Trophoblast cell (in vitro differentiated cells and primary cell): Measurements from ENCODE around the gene CDK3.
"Not testable (repeated sequence)": the region's sequence is repeated elsewhere in the genome, so short reads cannot be mapped to it uniquely, and the experiment has no call there.

Experiments used
- DNase-seq, 2 donors: peaks; one replicate each; pipeline ENCODE4 v3.0.0-alpha.2; 2016
- H2AFZ ChIP-seq: 2 replicates; pipeline ENCODE4 v1.6.1; 2013; ENCODE audit warnings: low read length, moderate library complexity, mild to moderate bottlenecking; ENCODE audit not compliant: insufficient read depth, poor library complexity
- H2AK5ac ChIP-seq: 2 replicates; pipeline ENCODE4 v1.6.1; 2013; ENCODE audit warnings: mild to moderate bottlenecking, low read length
- H2BK120ac ChIP-seq: 2 replicates; pipeline ENCODE4 v1.6.1; 2013; ENCODE audit warnings: low read length, mild to moderate bottlenecking, moderate library complexity; ENCODE audit not compliant: insufficient read depth, poor library complexity
- H2BK12ac ChIP-seq: 2 replicates; pipeline ENCODE4 v1.6.1; 2013; ENCODE audit warnings: mild to moderate bottlenecking, low read length, moderate library complexity
- H2BK5ac ChIP-seq: 2 replicates; pipeline ENCODE4 v1.6.1; 2013; ENCODE audit warnings: low read length, low read depth, moderate library complexity, mild to moderate bottlenecking; ENCODE audit not compliant: poor library complexity
- H3K14ac ChIP-seq: 2 replicates; pipeline ENCODE4 v1.6.1; 2013; ENCODE audit warnings: mild to moderate bottlenecking, low read length
- H3K18ac ChIP-seq: 2 replicates; pipeline ENCODE4 v1.6.1; 2013; ENCODE audit warnings: mild to moderate bottlenecking, low read length
- H3K23ac ChIP-seq: 2 replicates; pipeline ENCODE4 v1.6.1; 2013; ENCODE audit warnings: low read length
- H3K27ac ChIP-seq: 2 replicates; pipeline ENCODE4 v1.5.1; 2013; ENCODE audit warnings: low read depth, mild to moderate bottlenecking, inconsistent platforms, low read length, moderate library complexity
- H3K27me3 ChIP-seq: 2 replicates; pipeline ENCODE4 v1.6.1; 2013; ENCODE audit warnings: inconsistent platforms, mild to moderate bottlenecking, low read length, moderate library complexity; ENCODE audit not compliant: insufficient read depth
- H3K36me3 ChIP-seq, 2 experiments: 1 replicate in 1 of 2; 2 replicates in 1 of 2; pipeline ENCODE4 v1.6.1; 2013; ENCODE audit warnings: low read length in 2 of 2, mild to moderate bottlenecking in 2 of 2, moderate library complexity in 1 of 2; ENCODE audit not compliant: insufficient read depth in 2 of 2, control insufficient read depth in 1 of 2
- H3K4ac ChIP-seq: 2 replicates; pipeline ENCODE4 v1.6.1; 2013; ENCODE audit warnings: low read depth, mild to moderate bottlenecking, low read length, moderate library complexity
- H3K4me1 ChIP-seq, 2 experiments: 1 replicate in 1 of 2; 2 replicates in 1 of 2; pipeline ENCODE4 v1.6.1; 2013; ENCODE audit warnings: low read length in 2 of 2, mild to moderate bottlenecking in 2 of 2, moderate library complexity in 1 of 2; ENCODE audit not compliant: insufficient read depth in 2 of 2, control insufficient read depth in 1 of 2
- H3K4me2 ChIP-seq: 2 replicates; pipeline ENCODE4 v1.6.1; 2013; ENCODE audit warnings: inconsistent platforms, mild to moderate bottlenecking, low read length, moderate library complexity
- H3K4me3 ChIP-seq: 2 replicates; pipeline ENCODE4 v1.5.1; 2013; ENCODE audit warnings: mild to moderate bottlenecking, low read depth, low read length, inconsistent platforms
- H3K79me1 ChIP-seq: one replicate; pipeline ENCODE4 v1.6.1; 2013; ENCODE audit warnings: low read length
- H3K79me2 ChIP-seq: 2 replicates; pipeline ENCODE4 v1.6.1; 2013; ENCODE audit warnings: low read length, mild to moderate bottlenecking; ENCODE audit not compliant: control insufficient read depth, insufficient read depth, poor library complexity
- H3K9ac ChIP-seq: 2 replicates; pipeline ENCODE4 v1.6.1; 2013; ENCODE audit warnings: mild to moderate bottlenecking, low read length
- H3K9me3 ChIP-seq: 2 replicates; pipeline ENCODE4 v1.6.1; 2013; ENCODE audit warnings: low read depth, mild to moderate bottlenecking, control low read depth, inconsistent platforms, low read length; ENCODE audit not compliant: insufficient read depth
- H4K12ac ChIP-seq: 2 replicates; pipeline ENCODE4 v1.6.1; 2013; ENCODE audit warnings: low read depth, mild to moderate bottlenecking, low read length, moderate library complexity
- H4K8ac ChIP-seq: 2 replicates; pipeline ENCODE4 v1.6.1; 2013; ENCODE audit warnings: low read depth, mild to moderate bottlenecking, low read length, moderate library complexity
- H4K91ac ChIP-seq: one replicate; pipeline ENCODE4 v1.6.1; 2013; ENCODE audit warnings: low read depth, mild to moderate bottlenecking, low read length, moderate library complexity
- WGBS: extraction: QIAGEN DNeasy Blood & Tissue Kit; methylation state at CpG from one replicate; pipeline ENCODE4 v1.1.7; 2013; ENCODE audit warnings: missing lambda C conversion rate; ENCODE audit not compliant: insufficient read length, insufficient coverage; ENCODE audit errors: extremely low coverage; 5-methylcytosine and 5-hydroxymethylcytosine counted together

The CDK3 gene

GRCh38 chr17:76040376-76040775 is 39.7 kb downstream of the CDK3 start:
- H2BK12ac ChIP-seq, result no peak overlapping the region
- no peak overlapping the region for H2BK5ac ChIP-seq
- H3K9me3 ChIP-seq, result no peaks in the 10 kb centered on the region
- no peaks in the 10 kb centered on the region for H3K27me3 ChIP-seq
- H3K14ac ChIP-seq, result no peak overlapping the region
- H4K12ac ChIP-seq, result no peak overlapping the region
- no peak overlapping the region for H3K18ac ChIP-seq
- no peak overlapping the region for H4K8ac ChIP-seq
- H3K79me1 ChIP-seq, result no peaks in the 10 kb centered on the region
- H2AK5ac ChIP-seq, result no peak overlapping the region
- H4K91ac ChIP-seq, result no peak overlapping the region
- H3K4me1 ChIP-seq, result no peaks in the 10 kb centered on the region
- H3K4me2 ChIP-seq, result no peak overlapping the region
- no peak overlapping the region for H2BK120ac ChIP-seq
- peaks cover 51 to 65% of the 10 kb centered on the region in 2 experiments for H3K36me3 ChIP-seq
- H3K9ac ChIP-seq, result no peak overlapping the region
- no peak for DNase-seq
- H3K23ac ChIP-seq, result no peak overlapping the region
- WGBS, result no CpG with 5 or more reads among the region's 6 CpGs
- no peak overlapping the region for H3K4ac ChIP-seq
- no peak overlapping the region for H3K27ac ChIP-seq
- H2AFZ ChIP-seq, result no peak overlapping the region
- H3K4me3 ChIP-seq, result no peak overlapping the region
- no peaks in the 10 kb centered on the region for H3K79me2 ChIP-seq

DNA sequence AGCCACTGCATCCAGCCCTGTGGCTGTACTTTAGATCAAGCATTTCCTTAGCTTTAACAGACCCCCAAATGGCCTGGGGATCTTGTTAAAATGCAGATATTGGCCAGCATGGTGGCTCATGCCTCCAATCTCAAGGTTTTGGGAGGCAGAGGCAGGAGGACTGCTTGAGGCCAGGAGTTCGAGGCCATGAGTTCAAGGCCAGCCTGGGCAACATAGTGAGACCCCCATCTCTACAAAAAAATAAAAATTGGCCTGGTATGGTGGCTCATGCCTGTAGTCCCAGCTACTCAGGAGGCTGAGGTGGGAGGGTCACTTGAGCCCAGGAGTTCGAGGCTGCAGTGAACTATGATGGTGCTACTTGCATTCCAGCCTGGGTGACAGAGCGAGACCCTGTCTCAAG is 42.2 kb downstream of the CDK3 start:
- H2AFZ ChIP-seq, H3K18ac ChIP-seq, DNase-seq, H4K12ac ChIP-seq, H3K79me2 ChIP-seq, H3K23ac ChIP-seq, H2BK12ac ChIP-seq, H3K4ac ChIP-seq, H3K4me1 ChIP-seq, H3K79me1 ChIP-seq, H3K14ac ChIP-seq, H3K4me3 ChIP-seq, H2BK5ac ChIP-seq, H4K8ac ChIP-seq, H3K4me2 ChIP-seq, H3K27ac ChIP-seq, H3K27me3 ChIP-seq, H4K91ac ChIP-seq, H3K9me3 ChIP-seq, H3K9ac ChIP-seq, H2BK120ac ChIP-seq, H2AK5ac ChIP-seq: not testable (repeated sequence)
- WGBS, result no CpG with 5 or more reads among the region's 3 CpGs
- peaks cover 72 to 85% of the 10 kb centered on the region in 2 experiments for H3K36me3 ChIP-seq

- H3K27ac ChIP-seq, H2BK12ac ChIP-seq, H3K9me3 ChIP-seq, H3K4me2 ChIP-seq, H3K4ac ChIP-seq, H4K91ac ChIP-seq, H3K4me1 ChIP-seq, H4K8ac ChIP-seq, H2BK120ac ChIP-seq, H4K12ac ChIP-seq, H3K23ac ChIP-seq, H2AK5ac ChIP-seq, H3K4me3 ChIP-seq, H3K14ac ChIP-seq, H3K27me3 ChIP-seq, H3K79me2 ChIP-seq, DNase-seq, H3K79me1 ChIP-seq, H3K9ac ChIP-seq, H2AFZ ChIP-seq, H3K18ac ChIP-seq, H2BK5ac ChIP-seq: not testable (repeated sequence)
- peaks cover 76 to 86% of the 10 kb centered on the region in 2 experiments for H3K36me3 ChIP-seq
- WGBS, result no CpG with 5 or more reads among the region's 11 CpGs
These were observed 43.9 kb downstream of the CDK3 start for GRCh38 chr17:76044475-76045007.

DNA sequence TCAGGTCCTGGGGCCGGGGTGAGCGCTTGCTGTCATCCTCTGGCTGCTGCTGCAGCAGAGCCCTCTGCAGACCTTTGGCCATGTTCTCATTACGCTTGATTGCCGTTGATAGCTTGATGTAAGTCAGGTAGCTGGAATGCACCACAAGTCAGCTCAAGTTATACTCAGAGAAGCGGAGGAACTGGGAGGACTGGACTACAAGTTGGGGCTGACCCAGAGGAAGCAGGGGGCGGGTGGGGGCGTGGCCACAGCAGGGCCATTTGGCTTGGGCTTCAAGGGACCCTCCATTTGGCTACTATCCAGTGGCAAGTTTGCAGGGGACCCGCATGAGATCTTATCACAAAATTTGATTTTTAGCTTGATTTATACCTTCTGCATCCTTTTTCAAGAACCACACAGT is 45.4 kb downstream of the CDK3 start:
- H3K4ac ChIP-seq, result no peak overlapping the region
- no peak overlapping the region for H2AK5ac ChIP-seq
- no peak for DNase-seq
- WGBS, result no CpG with 5 or more reads among the region's 8 CpGs
- H2BK5ac ChIP-seq, result no peak overlapping the region
- H3K4me3 ChIP-seq, result no peak overlapping the region
- H3K4me1 ChIP-seq, result no peaks in the 10 kb centered on the region
- H4K8ac ChIP-seq, result no peak overlapping the region
- no peaks in the 10 kb centered on the region for H3K9me3 ChIP-seq
- no peak overlapping the region for H3K4me2 ChIP-seq
- H3K27me3 ChIP-seq, result no peaks in the 10 kb centered on the region
- no peak overlapping the region for H2AFZ ChIP-seq
- H3K79me1 ChIP-seq, result no peaks in the 10 kb centered on the region
- no peak overlapping the region for H2BK12ac ChIP-seq
- no peak overlapping the region for H4K12ac ChIP-seq
- H3K18ac ChIP-seq, result no peak overlapping the region
- no peak overlapping the region for H3K9ac ChIP-seq
- H4K91ac ChIP-seq, result no peak overlapping the region
- H3K27ac ChIP-seq, result no peak overlapping the region
- no peak overlapping the region for H3K14ac ChIP-seq
- H3K36me3 ChIP-seq, result peaks cover 74 to 86% of the 10 kb centered on the region in 2 experiments
- H3K79me2 ChIP-seq, result no peaks in the 10 kb centered on the region
- no peak overlapping the region for H3K23ac ChIP-seq
- no peak overlapping the region for H2BK120ac ChIP-seq
